Duodenal mucosa (tissue), 2 donors: ENCODE measurements around the gene PUS3.

Experiments used
- H3K27ac ChIP-seq: one replicate; pipeline ENCODE4 v1.7.0; 2013; ENCODE audit warnings: low read depth, low read length
- H3K27me3 ChIP-seq, 2 donors: one replicate each; pipeline ENCODE4 v1.7.0; 2013; ENCODE audit warnings: low read length in 2 of 2, control low read depth in 1 of 2; ENCODE audit not compliant: insufficient read depth in 2 of 2, control insufficient read depth in 1 of 2
- H3K36me3 ChIP-seq, 2 donors: one replicate each; pipeline ENCODE4 v1.7.0; 2013; ENCODE audit warnings: low read length in 2 of 2, control low read depth in 1 of 2; ENCODE audit not compliant: insufficient read depth in 2 of 2, control insufficient read depth in 1 of 2
- H3K4me1 ChIP-seq, 2 donors: one replicate each; pipeline ENCODE4 v1.7.0; 2013; ENCODE audit warnings: low read length in 2 of 2, control low read depth in 1 of 2; ENCODE audit not compliant: insufficient read depth in 2 of 2, control insufficient read depth in 1 of 2
- H3K4me3 ChIP-seq, 2 donors: one replicate each; pipeline ENCODE4 v1.7.0; 2013; ENCODE audit warnings: low read length in 2 of 2, low read depth in 1 of 2
- H3K9ac ChIP-seq, 2 donors: one replicate each; pipeline ENCODE4 v1.7.0; 2013; ENCODE audit warnings: low read length in 2 of 2, low read depth in 1 of 2
- H3K9me3 ChIP-seq, 2 donors: one replicate each; pipeline ENCODE4 v1.7.0; 2013; ENCODE audit warnings: low read length in 2 of 2, control low read depth in 1 of 2; ENCODE audit not compliant: control insufficient read depth in 1 of 2

Gene PUS3

DNA sequence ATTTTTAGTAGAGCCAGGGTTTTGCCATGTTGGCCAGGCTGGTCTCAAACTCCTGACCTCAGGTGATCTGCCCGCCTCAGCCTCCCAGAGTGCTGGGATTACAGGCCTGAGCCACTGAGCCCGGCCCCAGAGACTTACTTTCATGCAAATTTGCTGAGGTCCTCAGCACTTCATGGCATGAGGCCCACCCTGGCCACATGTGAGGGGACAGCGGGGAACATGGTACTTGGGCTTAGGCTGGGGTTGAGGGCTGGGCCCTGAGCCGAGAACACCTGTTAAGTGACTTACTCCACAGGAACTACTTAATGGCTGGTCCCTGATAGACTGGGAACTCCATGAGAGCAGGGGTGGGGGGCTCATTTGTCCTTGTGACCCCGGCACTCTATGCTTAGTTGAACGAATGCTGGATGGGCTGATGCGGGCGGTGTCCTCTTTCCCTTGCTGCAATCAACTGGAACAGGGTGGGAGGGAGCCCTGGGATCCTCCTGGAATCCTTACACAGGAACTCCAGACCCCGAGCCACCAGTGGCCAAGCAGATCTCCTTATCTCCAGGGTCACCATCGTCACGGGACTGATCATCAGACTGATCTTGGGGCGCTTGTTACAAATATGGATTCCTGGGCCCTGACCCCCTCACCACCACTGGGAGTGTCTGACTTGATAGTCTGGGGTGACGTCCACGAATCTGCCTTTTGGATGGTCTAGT lies 43.9 kb upstream of the PUS3 start:
- H3K4me1 ChIP-seq: peaks cover 0 to 4% of the 10 kb centered on the region in 2 donors
- no peak overlapping the region for H3K9ac ChIP-seq
- H3K9me3 ChIP-seq: no peaks in the 10 kb centered on the region
- no peak overlapping the region for H3K27ac ChIP-seq
- H3K4me3 ChIP-seq: no peak overlapping the region
- H3K27me3 ChIP-seq: no peaks in the 10 kb centered on the region
- H3K36me3 ChIP-seq: no peaks in the 10 kb centered on the region

DNA sequence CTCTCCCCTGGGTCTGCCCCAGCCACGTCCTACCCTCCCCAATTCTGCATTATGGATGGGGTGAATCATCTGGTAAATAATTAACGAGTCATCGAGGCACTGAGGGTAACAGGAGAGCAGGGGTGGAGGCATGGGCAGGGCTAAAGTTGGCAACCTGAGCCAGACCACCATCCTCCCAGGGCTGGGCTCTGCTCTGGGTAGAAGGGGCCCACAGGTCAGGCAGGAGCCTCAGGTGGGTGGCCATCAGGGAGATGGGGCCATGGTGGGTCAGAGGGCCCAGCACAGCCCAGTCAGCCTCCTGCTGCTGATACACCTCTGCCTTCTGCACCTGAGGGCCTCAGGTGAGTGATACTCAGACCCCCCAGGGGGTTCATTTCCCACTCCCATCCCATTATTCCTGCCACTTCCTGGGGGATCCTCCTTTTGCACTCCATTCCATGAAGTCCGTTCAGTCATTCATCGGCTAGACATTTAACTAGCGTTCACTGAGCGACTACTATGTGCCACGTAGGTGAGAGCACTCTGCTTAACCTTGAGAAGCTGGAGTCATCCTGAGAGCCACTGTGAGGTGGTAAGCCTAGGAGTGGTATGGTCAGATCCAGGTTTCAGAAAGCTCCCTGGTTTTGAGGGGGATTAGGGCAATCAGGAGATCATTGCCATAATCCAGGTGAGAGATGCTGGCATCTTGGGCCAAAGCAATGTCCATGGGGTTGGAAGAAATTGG lies 43.0 kb upstream of the PUS3 start, which contains the start of gene VSIG10L2:
Gene VSIG10L2, plus strand, starts transcription at position 248 of the 724 bp plus-strand sequence. Its CDS starts 12 bp downstream, at position 260.
- Histone ChIP-seq H3K4me3 (no peak within 1 kb of the TSS), H3K9me3 (no peaks in the 10 kb centered on the region), H3K27me3 (no peaks in the 10 kb centered on the region), H3K36me3 (no peaks in the 10 kb centered on the region), H3K27ac (no peak within 1 kb of the TSS), H3K4me1 (peaks cover 0 to 4% of the 10 kb centered on the region in 2 donors), H3K9ac (no peak within 1 kb of the TSS)

DNA sequence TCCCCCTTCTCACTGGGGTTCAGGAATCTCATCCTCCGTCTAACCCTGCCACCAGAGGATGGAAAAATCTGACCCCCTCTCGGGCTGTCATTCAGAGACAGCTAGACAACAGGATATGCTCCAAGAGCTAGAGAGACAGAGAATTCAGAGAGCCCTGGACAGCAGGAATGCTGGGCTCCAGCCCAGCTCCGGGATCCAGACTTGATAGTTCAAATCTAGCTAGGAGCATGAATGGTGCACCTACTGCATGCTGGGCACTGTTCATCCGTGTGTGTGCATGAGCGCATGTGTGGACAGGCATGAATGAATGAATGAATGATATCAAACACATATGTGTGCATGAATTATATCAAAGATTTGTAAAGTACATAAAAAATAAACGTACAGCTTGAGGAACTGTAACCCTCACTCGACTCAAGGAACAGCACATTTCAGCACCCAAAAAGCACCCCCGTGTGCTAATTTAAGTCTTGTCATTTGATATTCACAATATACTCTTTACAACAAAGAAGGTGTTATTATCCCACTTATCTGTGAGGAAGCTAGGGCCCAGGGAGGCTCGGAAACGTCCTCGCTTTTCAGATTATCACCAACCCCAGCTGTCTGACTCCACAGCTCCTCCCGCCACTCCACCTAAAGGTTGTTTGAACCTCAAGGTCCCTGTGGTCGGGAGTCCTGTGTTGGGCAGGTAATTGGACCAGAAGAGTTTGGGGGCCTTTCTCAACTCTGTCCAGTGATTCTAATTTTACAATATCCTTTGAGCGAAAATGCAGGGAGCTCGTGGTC lies 42.2 kb upstream of the PUS3 start:
- no peaks in the 10 kb centered on the region for H3K27me3 ChIP-seq

DNA sequence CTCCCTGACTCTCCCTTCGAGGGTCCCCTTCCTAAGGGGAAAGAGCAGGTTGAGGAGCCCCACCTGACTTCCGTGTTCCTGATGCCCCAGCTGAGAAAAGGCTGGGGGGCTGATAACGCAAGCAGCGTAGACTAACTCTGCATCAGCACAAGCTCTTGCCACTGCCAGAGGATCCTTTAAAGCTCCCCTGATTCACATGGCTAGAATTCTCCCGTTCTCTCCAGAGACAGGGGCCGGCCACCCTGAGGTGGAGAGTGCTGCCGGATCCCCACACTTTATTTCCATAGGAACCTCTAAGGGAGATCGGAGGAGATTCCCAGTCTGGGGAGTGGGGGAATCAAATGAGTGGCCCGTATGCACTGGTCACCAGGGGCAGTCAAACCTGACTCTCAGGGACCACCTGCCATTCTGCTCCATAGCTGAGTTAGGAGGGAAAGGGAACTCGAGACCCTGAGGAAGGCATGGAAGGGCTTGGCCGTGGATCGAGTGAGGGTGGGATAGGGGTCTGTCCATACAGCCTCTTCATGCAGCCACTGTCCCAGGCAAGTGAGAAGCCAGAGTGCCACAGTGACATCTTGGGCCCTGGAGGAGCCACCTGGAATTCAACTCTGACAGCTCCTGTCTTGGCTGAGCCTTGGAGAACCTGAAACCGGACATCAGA lies 41.5 kb upstream of the PUS3 start:
- H3K9me3 ChIP-seq: no peaks in the 10 kb centered on the region
- H3K4me1 ChIP-seq: peaks cover 0 to 4% of the 10 kb centered on the region in 2 donors
- no peak overlapping the region for H3K27ac ChIP-seq
- H3K36me3 ChIP-seq: no peaks in the 10 kb centered on the region
- no peaks in the 10 kb centered on the region for H3K27me3 ChIP-seq
- H3K4me3 ChIP-seq: no peak overlapping the region
- H3K9ac ChIP-seq: no peak overlapping the region

More for the DNA sequence above, 42.2 kb upstream of the PUS3 start:
- Histone ChIP-seq H3K27ac (no peak overlapping the region), H3K4me3 (no peak overlapping the region), H3K9me3 (no peaks in the 10 kb centered on the region), H3K4me1 (peaks cover 0 to 4% of the 10 kb centered on the region in 2 donors), H3K36me3 (no peaks in the 10 kb centered on the region), H3K9ac (no peak overlapping the region)

DNA sequence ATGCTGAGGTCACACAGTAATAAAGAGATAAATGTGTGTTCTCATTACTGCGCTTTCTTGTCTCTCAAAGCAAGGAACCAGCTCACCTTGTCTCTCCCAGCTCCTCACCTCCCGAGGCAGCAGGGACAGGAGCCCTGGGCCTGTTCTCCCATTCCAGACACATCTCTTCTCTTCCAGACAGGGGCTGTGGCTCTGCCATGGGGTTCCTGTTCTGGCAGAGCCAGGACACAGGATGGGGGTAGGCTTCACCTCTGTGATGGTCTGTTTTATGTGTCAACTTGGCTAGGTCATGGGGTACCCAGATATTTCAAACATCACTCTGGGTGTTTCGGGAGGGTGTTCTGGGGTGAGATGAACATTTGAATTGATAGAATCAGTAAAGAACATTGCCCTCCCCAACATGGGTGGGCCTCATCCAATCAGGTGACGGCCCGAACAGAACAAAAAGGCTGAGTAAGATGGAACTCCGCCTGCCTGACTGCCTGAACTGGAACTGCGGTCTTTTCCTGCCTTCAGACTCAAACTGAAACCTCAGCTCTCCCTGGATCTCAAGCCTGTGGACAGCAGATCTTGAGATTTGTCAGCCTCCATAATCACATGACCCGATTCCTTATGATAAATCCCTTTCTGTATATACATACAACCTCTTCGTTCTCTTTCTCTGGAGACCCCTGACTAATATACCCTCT lies 40.8 kb upstream of the PUS3 start:
- H3K9ac ChIP-seq: no peak overlapping the region
- no peaks in the 10 kb centered on the region for H3K27me3 ChIP-seq
- H3K4me3 ChIP-seq: no peak overlapping the region
- no peak overlapping the region for H3K27ac ChIP-seq
- peaks cover 0 to 4% of the 10 kb centered on the region in 2 donors for H3K4me1 ChIP-seq
- no peaks in the 10 kb centered on the region for H3K36me3 ChIP-seq
- H3K9me3 ChIP-seq: no peaks in the 10 kb centered on the region

GRCh38 chr11:125942771-125943428 lies 39.9 kb upstream of the PUS3 start:
- peaks cover 0 to 4% of the 10 kb centered on the region in 2 donors for H3K4me1 ChIP-seq
- no peak overlapping the region for H3K27ac ChIP-seq
- H3K9me3 ChIP-seq: no peaks in the 10 kb centered on the region
- H3K27me3 ChIP-seq: no peaks in the 10 kb centered on the region
- no peak overlapping the region for H3K9ac ChIP-seq
- no peaks in the 10 kb centered on the region for H3K36me3 ChIP-seq
- H3K4me3 ChIP-seq: no peak overlapping the region

DNA sequence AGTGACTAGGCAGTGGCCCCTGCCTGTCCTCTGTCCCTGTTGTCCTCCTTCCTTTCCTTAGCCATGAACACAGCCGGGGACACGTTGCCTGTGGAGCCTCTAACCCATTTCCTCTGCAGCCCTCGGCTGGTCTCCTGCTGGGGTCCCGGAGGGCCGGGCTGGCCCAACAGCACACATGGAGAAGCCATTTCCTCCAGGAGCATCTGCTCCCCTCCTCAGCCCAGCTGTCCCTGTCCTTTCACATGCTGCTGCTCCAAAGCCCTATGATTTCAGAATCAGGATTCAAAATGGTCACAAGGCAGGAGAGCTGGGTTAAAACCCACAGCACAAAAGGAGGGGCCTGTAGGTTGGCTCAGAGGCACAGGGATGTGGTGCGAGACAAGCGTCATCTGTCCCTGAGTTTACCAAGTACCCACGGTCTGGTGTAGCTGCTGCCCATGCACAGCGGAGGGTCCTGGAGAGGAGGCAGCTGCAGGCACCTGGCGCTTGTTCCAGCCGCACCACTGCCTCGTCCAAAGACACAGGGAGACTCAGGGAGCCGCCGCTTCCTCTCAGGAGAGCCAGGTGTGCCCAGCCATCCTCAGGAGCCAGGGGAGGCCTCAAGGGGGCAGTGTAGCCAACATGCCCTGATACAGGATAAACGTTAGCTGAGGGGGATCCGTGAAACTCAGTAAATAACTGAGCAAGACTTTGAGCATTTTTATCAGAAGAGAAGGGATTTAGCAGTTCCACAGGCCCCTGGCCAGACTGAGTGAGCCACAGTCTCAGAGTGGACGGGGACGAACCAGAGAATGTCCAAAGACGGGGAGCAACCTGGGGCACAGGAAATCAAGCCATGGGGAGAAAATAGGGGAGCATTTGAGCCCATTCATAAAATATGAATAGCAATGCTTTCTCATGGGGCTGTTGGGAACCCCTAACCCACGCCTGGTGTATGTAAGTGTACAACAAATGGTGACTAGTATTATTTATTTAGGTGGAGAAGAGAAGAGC lies 38.9 kb upstream of the PUS3 start:
- Histone ChIP-seq H3K4me1 (peaks cover 0 to 4% of the 10 kb centered on the region in 2 donors), H3K27me3 (no peaks in the 10 kb centered on the region), H3K36me3 (no peaks in the 10 kb centered on the region), H3K27ac (no peak overlapping the region), H3K9me3 (no peaks in the 10 kb centered on the region), H3K9ac (no peak overlapping the region), H3K4me3 (no peak overlapping the region)

GRCh38 chr11:125941267-125941618 lies 38.2 kb upstream of the PUS3 start:
- H3K4me1 ChIP-seq: peaks cover 0 to 4% of the 10 kb centered on the region in 2 donors
- H3K4me3 ChIP-seq: no peak overlapping the region
- H3K9ac ChIP-seq: no peak overlapping the region
- no peaks in the 10 kb centered on the region for H3K27me3 ChIP-seq
- no peak overlapping the region for H3K27ac ChIP-seq
- no peaks in the 10 kb centered on the region for H3K36me3 ChIP-seq
- H3K9me3 ChIP-seq: no peaks in the 10 kb centered on the region
